Loucy (cell line): ENCODE results near the gene ATP10B.

Source experiments
- H2AFZ ChIP-seq: fragments of 200-600 bp; sonication (generic); 2 replicates; pipeline ENCODE4 v1.6.0; 2016; ENCODE audit warnings: antibody characterized with exemption, mild to moderate bottlenecking, low read length, moderate library complexity
- H3F3A ChIP-seq: fragments of 200-600 bp; 2 replicates; pipeline ENCODE4 v1.6.0; 2016; ENCODE audit warnings: antibody characterized with exemption, low read depth, mild to moderate bottlenecking
- H3K27me3 ChIP-seq: fragments of 200-600 bp; sonication (generic); 2 replicates; pipeline ENCODE4 v1.6.1; 2014; ENCODE audit warnings: low read length, mild to moderate bottlenecking; ENCODE audit not compliant: insufficient read depth, poor library complexity, severe bottlenecking
- H3K36me3 ChIP-seq: fragments of 200-600 bp; sonication (generic); 2 replicates; pipeline ENCODE4 v1.6.1; 2016; ENCODE audit warnings: low read length; ENCODE audit not compliant: insufficient read depth
- H3K4me1 ChIP-seq: fragments of 200-600 bp; sonication (generic); 2 replicates; pipeline ENCODE4 v1.5.1; 2014; ENCODE audit warnings: low read length, mild to moderate bottlenecking; ENCODE audit not compliant: insufficient read depth, poor library complexity, severe bottlenecking
- H3K4me2 ChIP-seq: fragments of 200-600 bp; sonication (generic); 2 replicates; pipeline ENCODE4 v1.6.0; 2014; ENCODE audit warnings: antibody characterized with exemption, low read length, low read depth, mild to moderate bottlenecking; ENCODE audit not compliant: poor library complexity, severe bottlenecking
- H3K4me3 ChIP-seq: fragments of 200-600 bp; sonication (generic); 2 replicates; pipeline ENCODE4 v1.5.1; 2014; ENCODE audit warnings: low read length, mild to moderate bottlenecking, mixed read lengths; ENCODE audit not compliant: poor library complexity, severe bottlenecking
- H3K79me2 ChIP-seq: fragments of 200-600 bp; sonication (generic); 2 replicates; pipeline ENCODE4 v1.6.1; 2014; ENCODE audit warnings: low read length; ENCODE audit not compliant: insufficient read depth
- H3K9ac ChIP-seq: fragments of 200-600 bp; sonication (generic); 2 replicates; pipeline ENCODE4 v1.6.0; 2014; ENCODE audit warnings: mild to moderate bottlenecking, low read depth, low read length, moderate library complexity; ENCODE audit not compliant: poor library complexity, severe bottlenecking
- H3K9me2 ChIP-seq: fragments of 200-600 bp; sonication (generic); replicated peaks from 2 replicates; pipeline ENCODE4 v1.6.1; 2016; ENCODE audit warnings: low read depth, low read length, mixed read lengths
- H3K9me3 ChIP-seq: fragments of 200-600 bp; sonication (generic); 2 replicates; pipeline ENCODE4 v1.6.1; 2014; ENCODE audit warnings: mild to moderate bottlenecking, antibody characterized with exemption, low read length, low read depth; ENCODE audit not compliant: insufficient read depth
- H4K20me1 ChIP-seq: fragments of 200-600 bp; sonication (generic); 2 replicates; pipeline ENCODE4 v1.6.0; 2014; ENCODE audit warnings: antibody characterized with exemption, low read length, mild to moderate bottlenecking; ENCODE audit not compliant: insufficient read depth, poor library complexity, severe bottlenecking
- EZH2phosphoT487 ChIP-seq: fragments of 200-600 bp; IDR thresholded peaks from 2 replicates; pipeline ENCODE4 v1.6.1; 2018; ENCODE audit warnings: antibody characterized with exemption, mild to moderate bottlenecking, moderate library complexity, borderline replicate concordance
- TF ChIP-seq, protein P1 (sequence below): fragments of 200-600 bp; sonication (generic); conservative IDR thresholded peaks from 2 replicates; pipeline ENCODE4 v1.5.1; 2014; ENCODE audit warnings: mild to moderate bottlenecking, antibody characterized with exemption, low read length

The ATP10B gene

DNA sequence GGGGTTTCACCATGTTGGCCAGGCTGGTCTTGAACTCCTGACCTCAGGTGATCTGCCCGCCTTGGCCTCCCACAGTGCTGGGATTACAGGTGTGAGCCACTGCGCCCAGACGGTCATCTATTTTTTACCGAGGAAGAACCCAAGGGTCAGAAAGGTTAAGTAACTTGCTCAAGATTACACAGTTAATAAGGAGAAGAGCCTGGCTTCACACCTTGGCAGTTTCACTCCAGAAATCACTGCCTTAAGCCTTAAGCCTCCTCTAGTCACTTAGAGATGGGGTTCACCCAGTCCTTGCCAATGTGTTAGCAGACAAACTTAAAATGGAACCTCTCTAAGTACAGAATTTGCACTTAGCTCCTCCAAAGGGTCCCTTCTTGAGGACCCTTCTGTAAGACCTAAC lies 314.1 kb downstream of the ATP10B start:
- Histone ChIP-seq H3K36me3 (no peaks in the 10 kb centered on the region), H3K9ac (no peak overlapping the region), H3K27me3 (no peaks in the 10 kb centered on the region), H3K79me2 (no peaks in the 10 kb centered on the region), H3K4me1 (no peaks in the 10 kb centered on the region), H3K4me2 (no peak overlapping the region), H4K20me1 (no peaks in the 10 kb centered on the region), H3K9me2 (no peaks in the 10 kb centered on the region), H3F3A (no peaks in the 10 kb centered on the region), H3K4me3 (no peak overlapping the region), H2AFZ (no peak overlapping the region), H3K9me3 (no peaks in the 10 kb centered on the region)
- TF ChIP-seq, protein P1, sequence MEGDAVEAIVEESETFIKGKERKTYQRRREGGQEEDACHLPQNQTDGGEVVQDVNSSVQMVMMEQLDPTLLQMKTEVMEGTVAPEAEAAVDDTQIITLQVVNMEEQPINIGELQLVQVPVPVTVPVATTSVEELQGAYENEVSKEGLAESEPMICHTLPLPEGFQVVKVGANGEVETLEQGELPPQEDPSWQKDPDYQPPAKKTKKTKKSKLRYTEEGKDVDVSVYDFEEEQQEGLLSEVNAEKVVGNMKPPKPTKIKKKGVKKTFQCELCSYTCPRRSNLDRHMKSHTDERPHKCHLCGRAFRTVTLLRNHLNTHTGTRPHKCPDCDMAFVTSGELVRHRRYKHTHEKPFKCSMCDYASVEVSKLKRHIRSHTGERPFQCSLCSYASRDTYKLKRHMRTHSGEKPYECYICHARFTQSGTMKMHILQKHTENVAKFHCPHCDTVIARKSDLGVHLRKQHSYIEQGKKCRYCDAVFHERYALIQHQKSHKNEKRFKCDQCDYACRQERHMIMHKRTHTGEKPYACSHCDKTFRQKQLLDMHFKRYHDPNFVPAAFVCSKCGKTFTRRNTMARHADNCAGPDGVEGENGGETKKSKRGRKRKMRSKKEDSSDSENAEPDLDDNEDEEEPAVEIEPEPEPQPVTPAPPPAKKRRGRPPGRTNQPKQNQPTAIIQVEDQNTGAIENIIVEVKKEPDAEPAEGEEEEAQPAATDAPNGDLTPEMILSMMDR = no peak
- no peak for TF ChIP-seq EZH2phosphoT487

DNA sequence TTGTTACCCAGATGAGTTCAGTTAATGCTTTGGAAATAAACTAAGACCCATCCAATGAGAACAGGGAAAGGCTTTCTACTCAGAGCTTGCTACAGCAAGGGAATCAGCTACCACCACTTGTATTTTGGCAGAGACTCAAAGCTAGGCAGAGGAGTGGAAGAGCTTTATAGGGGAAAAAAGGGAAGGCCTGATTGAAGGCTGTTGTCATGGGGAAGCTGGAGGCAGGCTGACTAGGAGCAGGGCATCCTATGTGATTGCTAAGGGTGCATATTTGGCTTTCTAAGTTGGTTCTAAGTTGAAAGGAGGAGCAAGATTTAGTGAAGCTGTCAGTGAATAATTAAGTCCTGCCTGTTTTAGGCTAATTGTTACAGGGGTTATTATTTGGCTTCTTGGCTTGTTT lies 314.9 kb downstream of the ATP10B start:
- Histone ChIP-seq H3F3A (no peaks in the 10 kb centered on the region), H3K27me3 (no peaks in the 10 kb centered on the region), H4K20me1 (no peaks in the 10 kb centered on the region), H2AFZ (no peak overlapping the region), H3K4me1 (no peaks in the 10 kb centered on the region), H3K9ac (no peak overlapping the region), H3K9me3 (no peaks in the 10 kb centered on the region), H3K79me2 (no peaks in the 10 kb centered on the region), H3K4me3 (no peak overlapping the region), H3K4me2 (no peak overlapping the region), H3K36me3 (no peaks in the 10 kb centered on the region), H3K9me2 (no peaks in the 10 kb centered on the region)
- TF ChIP-seq, protein P1 = no peak
- no peak for TF ChIP-seq EZH2phosphoT487

DNA sequence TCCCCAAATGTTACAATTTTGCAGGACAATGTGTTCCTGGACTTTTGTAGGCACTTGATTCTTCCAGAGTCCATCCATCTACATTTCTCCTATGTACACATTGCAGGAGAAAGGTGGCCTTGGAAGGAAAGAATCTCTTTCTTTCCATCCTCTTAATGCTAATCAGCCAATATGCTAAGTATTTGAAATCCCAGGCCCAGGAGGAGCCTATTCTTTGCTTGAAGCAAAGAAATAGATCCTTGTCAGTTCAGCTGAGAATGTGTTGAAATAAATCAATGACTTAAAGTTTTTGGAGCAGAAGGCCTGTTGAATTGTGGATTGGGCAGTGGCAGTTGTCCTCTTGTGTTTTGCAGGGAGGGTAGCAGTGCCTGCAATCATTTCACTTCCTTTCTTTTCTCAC lies 317.1 kb downstream of the ATP10B start:
- no peak overlapping the region for H2AFZ ChIP-seq
- no peaks in the 10 kb centered on the region for H3K27me3 ChIP-seq
- H3K79me2 ChIP-seq = no peaks in the 10 kb centered on the region
- H3K4me2 ChIP-seq = no peak overlapping the region
- TF ChIP-seq, protein P1 = no peak
- TF ChIP-seq EZH2phosphoT487 = no peak
- no peaks in the 10 kb centered on the region for H3K4me1 ChIP-seq
- H3K9ac ChIP-seq = no peak overlapping the region
- H3F3A ChIP-seq = no peaks in the 10 kb centered on the region
- H4K20me1 ChIP-seq = no peaks in the 10 kb centered on the region
- no peaks in the 10 kb centered on the region for H3K9me2 ChIP-seq
- no peaks in the 10 kb centered on the region for H3K36me3 ChIP-seq
- no peaks in the 10 kb centered on the region for H3K9me3 ChIP-seq
- H3K4me3 ChIP-seq = no peak overlapping the region
